NK-92 treated with Interleukin-12 subunit alpha and Interleukin-12 subunit beta, amount 100 ng/mL, for 24 hours (cell line): ENCODE data around the gene MYF5.

Source experiments
- DNase-seq: peaks from one replicate; lab custom pipeline; 2025; lab: John Stamatoyannopoulos, UW

MYF5 gene

DNA sequence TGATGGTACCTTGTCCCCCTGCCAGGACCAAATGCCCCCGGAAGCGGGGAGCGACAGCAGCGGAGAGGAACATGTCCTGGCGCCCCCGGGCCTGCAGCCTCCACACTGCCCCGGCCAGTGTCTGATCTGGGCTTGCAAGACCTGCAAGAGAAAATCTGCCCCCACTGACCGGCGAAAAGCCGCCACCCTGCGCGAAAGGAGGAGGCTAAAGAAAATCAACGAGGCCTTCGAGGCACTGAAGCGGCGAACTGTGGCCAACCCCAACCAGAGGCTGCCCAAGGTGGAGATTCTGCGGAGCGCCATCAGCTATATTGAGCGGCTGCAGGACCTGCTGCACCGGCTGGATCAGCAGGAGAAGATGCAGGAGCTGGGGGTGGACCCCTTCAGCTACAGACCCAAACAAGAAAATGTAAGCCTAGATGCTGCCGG is 8.9 kb upstream of the MYF5 start:
- DNase-seq: no peak

DNA sequence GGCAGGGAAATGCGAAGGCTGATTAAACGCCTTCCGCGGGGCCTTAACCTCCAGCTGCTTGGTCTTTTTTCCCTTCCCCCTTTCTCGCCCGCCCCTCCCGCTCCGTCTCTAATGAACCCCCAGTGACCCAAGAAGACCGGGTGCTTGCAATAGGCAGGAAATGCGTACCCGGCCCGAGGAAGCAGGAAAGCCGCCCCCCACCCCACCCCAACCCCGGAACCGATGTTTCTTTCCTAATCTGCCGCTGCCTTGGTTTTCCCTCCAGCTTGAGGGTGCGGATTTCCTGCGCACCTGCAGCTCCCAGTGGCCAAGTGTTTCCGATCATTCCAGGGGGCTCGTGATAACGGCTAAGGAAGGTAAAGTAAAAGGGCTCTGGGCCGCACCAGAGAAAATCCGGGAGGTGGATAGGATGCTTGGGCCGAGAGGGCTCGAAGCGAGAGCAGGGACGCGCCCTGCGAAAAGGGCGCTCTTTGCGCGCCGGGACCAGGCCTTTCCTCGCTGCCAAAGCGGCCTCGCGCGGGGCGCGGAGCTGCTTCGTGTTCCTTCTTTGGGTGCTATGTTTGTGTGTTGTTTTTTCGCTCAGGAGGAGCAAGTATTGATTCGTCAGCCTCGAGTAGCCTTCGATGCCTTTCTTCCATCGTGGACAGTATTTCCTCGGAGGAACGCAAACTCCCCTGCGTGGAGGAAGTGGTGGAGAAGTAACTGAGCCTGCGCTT is 8.3 kb upstream of the MYF5 start:
- no peak for DNase-seq

GRCh38 chr12:80708975-80709328 is 7.8 kb upstream of the MYF5 start:
- no peak for DNase-seq

DNA sequence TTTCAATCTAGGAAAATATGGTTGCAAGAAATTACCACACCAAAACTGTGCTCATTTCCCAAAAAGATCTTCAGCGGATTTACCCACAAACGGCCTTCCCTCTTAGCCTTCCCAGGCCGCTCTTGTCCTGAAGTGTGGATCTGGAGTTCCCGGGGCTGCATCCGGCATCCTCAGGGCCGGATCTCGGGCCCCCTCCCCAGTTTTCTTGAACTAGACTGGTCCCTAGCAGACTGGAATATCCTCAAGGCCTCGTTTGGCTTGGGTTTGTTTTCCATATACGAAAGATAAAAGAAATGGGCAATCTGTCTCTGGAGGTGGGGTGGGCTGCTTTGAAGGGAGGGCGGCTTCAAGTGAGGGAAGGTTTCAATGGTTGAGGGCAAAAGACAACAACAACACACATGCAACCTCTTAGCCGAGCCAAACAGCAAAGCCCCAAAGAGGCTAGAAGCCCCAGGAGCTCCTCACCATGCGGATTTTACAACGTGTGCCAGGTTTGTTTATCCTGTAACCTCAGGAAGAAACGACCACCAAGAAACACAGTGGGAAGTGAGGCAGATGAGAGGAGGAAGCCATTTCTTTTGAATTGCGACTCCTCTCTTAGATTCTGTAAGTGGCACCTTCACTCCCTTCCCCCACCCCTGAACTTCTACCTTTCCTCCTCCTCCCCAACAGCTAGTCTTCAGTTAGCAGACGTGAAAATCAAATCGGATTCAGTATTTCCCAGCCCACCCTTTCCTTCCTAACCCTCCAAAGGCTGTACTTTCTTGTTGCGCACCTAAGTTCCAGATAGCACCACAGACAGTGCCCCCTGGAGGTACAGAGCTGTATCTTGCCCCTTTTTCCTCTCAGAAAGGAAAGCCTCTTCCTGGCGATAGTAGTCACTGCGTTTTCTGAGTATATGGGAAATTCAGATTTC is 6.6 kb upstream of the MYF5 start:
- DNase-seq: no peak

DNA sequence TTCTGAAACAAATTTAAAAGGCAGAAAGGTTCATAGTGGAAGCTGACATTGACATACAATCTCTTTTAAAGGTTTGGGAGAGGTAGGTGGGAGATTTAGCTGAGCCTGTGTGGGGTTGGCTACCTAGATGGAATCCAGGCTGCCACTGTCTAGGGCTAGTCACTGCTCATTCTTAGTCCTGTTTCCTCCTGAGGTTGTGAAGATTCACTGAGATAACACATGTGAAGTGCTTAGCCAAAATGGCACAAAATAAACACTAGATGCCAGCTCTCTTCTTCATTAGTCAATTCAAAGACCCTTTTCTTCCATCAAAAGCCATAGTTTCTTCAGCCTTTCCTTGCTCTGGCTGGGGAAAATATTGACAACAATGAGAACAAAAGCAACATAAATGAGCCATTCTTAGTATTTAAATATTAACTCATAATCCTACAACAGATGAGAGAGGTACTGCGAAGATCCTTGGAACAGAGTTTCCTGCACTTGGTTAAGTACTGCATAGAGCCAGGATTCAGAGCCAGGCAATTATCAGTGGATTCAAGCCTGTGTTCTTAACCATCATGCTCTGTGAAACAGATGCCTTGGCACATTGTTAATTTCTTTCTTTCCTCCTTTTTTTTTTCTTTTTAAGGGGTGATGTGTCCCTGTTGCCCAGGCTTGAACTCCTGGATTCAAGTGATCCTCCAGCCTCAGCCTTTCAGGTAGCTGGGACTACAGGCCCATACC is 5.8 kb upstream of the MYF5 start:
- no peak for DNase-seq

DNA sequence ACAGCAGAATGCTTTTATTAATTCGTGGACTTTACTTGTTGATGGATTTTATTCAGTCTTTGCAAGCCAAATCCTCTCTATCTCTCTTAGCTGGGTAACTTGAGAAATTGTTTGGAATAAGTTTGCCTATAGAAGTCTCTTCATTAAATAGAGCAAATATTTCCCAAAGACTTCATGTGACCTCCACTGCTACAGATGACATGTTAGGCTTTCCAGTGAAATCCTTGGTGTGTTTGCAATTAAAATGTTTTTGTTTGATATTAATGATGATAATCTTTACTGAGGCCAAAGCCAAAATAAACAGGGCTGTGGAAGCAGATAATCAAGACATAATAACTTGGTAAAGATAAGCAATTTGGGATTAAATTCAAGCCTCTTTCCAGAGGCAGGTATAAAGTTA is 4.8 kb upstream of the MYF5 start:
- DNase-seq: no peak

DNA sequence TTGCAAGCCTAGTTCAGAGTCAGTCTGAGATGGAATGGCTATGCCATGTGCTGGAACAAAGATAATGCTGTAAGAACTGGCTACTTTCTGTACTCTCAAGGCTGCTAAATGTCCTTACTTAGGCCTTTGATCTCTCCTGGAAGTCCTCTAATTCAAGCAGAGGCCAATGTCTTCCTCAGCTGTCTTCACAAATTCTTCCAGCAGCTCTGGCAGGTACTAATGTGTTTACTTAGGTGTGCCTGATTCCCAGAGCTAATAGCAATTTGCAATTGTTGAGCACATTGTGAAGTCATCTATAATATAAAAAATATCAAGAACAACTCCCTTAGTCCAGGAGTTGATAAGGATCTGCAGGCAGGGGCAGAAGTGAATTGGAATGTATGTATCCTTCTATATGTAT is 3.8 kb upstream of the MYF5 start:
- no peak for DNase-seq

GRCh38 chr12:80713419-80713818 is 3.3 kb upstream of the MYF5 start:
- no peak for DNase-seq

DNA sequence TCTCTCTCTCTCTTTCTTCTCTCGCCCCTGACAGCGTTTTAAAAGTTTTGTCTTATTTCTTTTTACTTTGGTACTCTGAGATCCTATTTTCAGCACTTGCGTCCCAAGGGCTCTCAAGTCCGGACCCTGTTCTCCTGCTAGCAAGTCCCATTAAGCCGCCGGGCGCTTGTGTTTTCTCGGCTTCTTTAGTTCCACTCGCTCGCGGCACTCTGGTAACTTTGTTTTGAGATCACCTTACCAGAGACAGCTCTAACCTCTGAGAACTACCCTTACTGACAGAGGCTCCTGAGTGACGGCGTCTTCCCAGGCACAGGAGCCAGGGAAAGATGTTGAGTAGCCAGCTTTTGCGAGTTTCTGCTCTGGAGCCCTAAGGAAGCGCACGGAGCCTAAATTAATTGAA is 2.7 kb upstream of the MYF5 start:
- DNase-seq: no peak

- DNase-seq: no peak
Observed at GRCh38 chr12:80714846-80715245, 1.9 kb upstream of the MYF5 start.

DNA sequence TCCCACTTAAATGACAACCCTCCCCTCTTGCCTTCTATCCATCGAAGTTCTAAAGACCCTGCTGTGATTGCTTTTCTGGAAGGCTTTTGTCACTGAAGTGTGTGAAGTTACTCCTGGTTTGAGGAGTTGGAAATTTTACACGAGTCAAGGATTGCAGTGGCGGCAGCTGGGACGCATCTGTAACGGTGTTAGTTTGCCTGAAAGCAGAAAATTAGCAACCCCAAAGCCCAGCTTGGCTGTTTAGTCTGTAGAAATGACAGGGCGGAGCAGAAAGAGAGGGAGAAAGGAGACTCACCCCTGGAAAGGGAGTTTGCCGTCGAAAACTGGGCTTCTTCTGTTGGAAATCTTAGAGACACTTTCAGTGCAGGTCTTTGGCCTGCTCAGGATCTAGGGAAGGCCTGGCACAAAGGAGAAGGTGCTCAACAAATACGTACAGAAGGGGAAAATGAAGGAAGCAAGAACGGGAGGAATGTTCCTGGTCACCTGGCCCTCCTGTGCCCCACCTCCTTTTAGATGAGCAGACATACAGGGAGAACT is 931 bp upstream of the MYF5 start:
- no peak for DNase-seq

DNA sequence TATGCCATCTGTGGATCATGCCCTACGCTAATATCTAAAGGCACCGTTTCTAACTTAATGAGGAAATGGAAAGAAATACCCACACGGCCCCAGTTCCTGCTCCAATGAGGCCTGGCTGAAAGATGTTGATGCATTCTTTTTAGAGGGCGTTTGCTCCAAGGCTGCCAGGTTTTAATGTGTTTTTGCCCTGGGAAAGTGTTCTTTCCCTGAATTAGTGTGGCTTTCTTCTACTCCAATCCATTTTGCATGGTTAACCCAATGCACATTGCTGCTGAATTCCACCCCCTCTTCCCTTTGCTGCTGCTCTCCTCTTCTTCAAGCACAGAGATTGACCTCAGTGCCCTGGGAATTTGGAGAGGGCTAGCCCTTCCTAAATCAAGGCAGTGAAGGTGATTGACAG is 1.1 kb downstream of the MYF5 start:
- DNase-seq: no peak

GRCh38 chr12:80720516-80720915 is 3.8 kb downstream of the MYF5 start:
- no peak for DNase-seq

DNA sequence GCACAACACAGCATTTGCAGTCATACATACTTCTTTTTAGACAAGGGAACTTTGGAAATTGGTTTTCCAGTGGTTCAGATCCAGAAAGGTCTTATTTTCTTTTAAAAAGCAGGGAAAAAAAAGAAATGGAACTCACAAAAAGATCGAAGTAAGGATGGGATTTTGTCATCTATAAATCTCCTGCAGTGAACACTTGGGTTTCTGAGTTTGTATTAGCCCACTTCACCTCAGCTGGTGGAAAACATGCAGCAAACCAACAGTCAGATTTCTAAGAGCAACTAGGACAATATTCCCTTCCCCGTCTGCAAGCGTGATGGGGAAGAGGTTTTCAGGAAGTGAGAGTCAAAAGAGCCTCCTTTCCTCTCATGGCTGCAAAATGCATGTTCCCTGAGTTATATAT is 4.6 kb downstream of the MYF5 start:
- no peak for DNase-seq

DNA sequence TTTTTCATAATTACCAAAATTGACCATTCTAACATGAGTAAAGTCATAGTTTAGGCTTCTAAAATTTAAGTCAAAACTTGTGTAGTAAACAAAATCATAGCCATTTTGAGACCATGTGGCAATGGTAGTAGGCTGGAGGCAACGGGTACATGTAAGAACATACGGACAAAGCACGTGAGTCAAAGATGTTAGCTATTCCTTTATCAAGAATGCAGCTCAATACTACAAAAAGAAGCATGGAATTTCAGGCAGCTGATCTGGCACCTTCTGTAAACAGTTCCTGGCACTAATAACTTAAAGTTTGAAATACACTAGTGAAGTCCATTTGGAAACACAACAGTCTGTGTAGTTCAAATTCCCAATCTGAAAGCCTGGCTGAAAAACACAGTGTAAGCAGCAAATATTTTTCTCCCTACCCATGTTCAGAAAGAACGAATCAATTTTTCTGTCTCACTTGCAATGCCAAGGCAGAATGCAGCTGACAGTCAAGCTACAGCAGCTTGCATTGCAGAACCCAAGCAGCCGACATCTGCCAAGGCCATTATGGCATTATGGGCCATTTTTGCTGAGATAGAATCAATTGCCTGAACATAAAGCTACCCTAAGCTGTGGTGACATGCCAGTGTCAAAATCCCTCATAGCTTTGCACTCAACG is 29.3 kb downstream of the MYF5 start:
- DNase-seq: no peak

- no peak for DNase-seq
Observed at GRCh38 chr12:80747800-80748199, 31.1 kb downstream of the MYF5 start.

DNA sequence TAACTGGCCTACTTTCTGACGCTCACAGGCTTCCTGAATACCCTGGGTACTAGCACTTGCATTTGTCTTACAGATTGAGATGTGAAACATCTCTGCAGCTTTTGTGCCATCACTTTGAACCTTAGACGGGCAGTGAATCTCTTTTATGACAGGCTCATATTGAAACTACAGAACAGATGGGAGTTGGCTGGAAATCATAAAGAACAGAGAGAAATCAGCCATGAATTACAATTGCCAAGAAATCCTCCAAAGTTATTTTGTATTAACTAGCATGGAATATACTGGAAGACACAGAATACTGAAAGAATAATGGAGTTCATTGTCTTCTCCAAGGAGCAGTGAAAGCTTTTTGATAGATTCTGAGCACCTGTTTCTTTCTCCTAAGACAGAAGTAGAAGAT is 32.7 kb downstream of the MYF5 start:
- DNase-seq: no peak

DNA sequence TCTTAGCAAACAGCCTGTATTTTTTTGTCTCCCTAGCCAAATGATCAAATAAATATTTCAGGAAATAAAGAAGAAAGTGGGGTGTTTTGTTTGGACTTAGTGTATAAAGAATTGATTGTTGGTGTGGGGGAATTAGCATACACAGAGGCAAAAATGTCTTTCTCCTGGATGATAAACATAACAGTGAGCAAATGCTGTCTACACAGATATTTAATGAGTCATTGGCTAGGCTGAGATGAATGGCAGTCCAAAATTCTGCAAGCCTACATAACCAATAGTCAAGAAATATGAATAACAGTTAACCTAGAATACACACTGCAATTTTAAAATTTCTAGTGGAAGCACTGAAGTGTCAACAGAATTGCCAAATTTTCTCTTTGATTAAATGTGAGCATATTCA is 35.8 kb downstream of the MYF5 start:
- DNase-seq: no peak

- DNase-seq: no peak
Observed at GRCh38 chr12:80754274-80754673, 37.6 kb downstream of the MYF5 start.

DNA sequence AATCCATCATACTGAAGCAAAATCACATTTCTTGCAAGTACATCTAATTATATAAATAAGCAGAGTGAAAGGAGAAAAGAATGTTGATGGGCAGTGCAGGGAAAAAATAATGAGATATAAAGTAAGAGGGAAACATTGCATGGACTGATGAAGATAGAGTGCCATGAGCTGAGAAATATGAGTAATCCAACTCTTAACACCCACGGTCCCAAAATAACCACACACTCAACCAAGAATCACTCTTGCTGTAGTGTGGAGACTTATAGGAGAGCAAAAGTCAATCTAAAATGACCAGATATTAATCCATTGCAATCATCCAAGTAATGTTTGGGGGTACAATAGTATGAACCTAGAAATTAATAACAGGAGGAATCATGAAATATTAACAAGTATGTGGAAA is 40.2 kb downstream of the MYF5 start:
- DNase-seq: no peak

DNA sequence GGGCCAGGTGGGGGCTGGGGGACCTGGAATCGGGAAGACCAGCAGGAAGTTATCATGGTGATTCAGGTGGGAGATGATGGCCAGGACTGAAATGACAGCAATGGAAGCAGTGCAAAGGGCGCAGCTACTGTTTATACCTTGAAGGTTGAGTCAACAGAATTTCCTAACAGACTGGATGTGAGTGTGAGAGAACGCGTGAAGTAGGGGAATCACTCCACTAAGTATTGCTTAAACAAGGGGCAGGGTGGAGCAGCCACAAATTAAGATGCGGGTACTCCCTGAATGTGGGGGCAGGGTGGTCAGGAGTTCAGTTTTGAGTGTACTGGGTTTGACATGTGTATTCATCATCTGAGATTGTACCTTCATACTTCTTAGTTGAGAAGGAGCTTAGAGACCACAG is 45.1 kb downstream of the MYF5 start:
- DNase-seq: no peak

DNA sequence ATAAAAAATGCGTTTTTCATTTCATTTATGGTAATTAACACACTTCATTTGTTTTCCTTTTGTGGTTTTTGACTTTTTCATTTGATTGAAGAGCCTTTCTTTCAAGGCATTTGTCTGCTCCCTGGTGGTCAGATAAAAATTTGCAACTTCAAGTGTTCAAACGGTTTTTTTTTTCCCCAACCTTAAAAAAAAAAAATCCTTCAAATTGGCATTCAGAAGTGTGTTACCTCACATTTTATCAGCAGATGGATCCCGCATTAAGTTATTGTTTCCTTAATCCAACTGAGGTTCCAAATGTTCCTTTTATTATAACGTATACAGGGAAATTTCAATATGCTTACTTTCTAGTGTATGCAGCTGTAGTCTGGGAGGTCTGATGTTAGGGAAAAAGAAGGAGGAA is 47.2 kb downstream of the MYF5 start:
- DNase-seq: no peak
